KMS-11 (cell line): Measurements from ENCODE around the gene PITX1.

Source experiments
- H2AFZ ChIP-seq: fragments of 200-600 bp; sonication (generic); 2 replicates; pipeline ENCODE4 v1.6.1; 2016; ENCODE audit warnings: antibody characterized with exemption, mixed run types, low read depth
- H3K27ac ChIP-seq: fragments of 200-600 bp; sonication (generic); 2 replicates; pipeline ENCODE4 v1.6.1; 2016; ENCODE audit warnings: mild to moderate bottlenecking, mixed run types
- H3K27me3 ChIP-seq: fragments of 200-600 bp; sonication (generic); 2 replicates; pipeline ENCODE4 v1.6.1; 2017; ENCODE audit warnings: mild to moderate bottlenecking, low read depth, mixed run types, moderate library complexity; ENCODE audit not compliant: insufficient read depth
- H3K36me3 ChIP-seq: fragments of 200-600 bp; sonication (generic); 2 replicates; pipeline ENCODE4 v1.6.1; 2017; ENCODE audit warnings: mild to moderate bottlenecking, mixed run types; ENCODE audit not compliant: insufficient read depth
- H3K4me1 ChIP-seq: fragments of 200-600 bp; sonication (generic); 2 replicates; pipeline ENCODE4 v1.6.1; 2016; ENCODE audit warnings: mild to moderate bottlenecking, low read depth, mixed run types; ENCODE audit not compliant: poor library complexity, severe bottlenecking
- H3K4me2 ChIP-seq: fragments of 200-600 bp; sonication (generic); 2 replicates; pipeline ENCODE4 v1.7.0; 2016; ENCODE audit warnings: mild to moderate bottlenecking, mixed run types
- H3K4me3 ChIP-seq: fragments of 200-600 bp; sonication (generic); IDR thresholded peaks from 2 replicates; pipeline ENCODE4 v1.6.1; 2017; ENCODE audit warnings: low read depth, low read length, mixed read lengths; ENCODE audit not compliant: insufficient read depth
- H3K79me2 ChIP-seq: fragments of 200-600 bp; sonication (generic); 2 replicates; pipeline ENCODE4 v1.6.1; 2016; ENCODE audit warnings: low read depth, mixed run types; ENCODE audit not compliant: insufficient read depth
- H3K9ac ChIP-seq: fragments of 200-600 bp; sonication (generic); 2 replicates; pipeline ENCODE4 v1.6.1; 2016; ENCODE audit warnings: mild to moderate bottlenecking, mixed run types
- H4K20me1 ChIP-seq: fragments of 200-600 bp; sonication (generic); 2 replicates; pipeline ENCODE4 v1.6.1; 2016; ENCODE audit warnings: mild to moderate bottlenecking, mixed run types; ENCODE audit not compliant: insufficient read depth
- CTCF ChIP-seq: fragments of 200-600 bp; sonication (generic); conservative IDR thresholded peaks from 2 replicates; pipeline ENCODE4 v1.6.1; 2017; ENCODE audit warnings: low read depth, mild to moderate bottlenecking, antibody characterized with exemption, low read length, moderate library complexity, mixed read lengths

The PITX1 gene

GRCh38 chr5:135030123-135030955 is 3.7 kb downstream of the PITX1 start:
- TF ChIP-seq CTCF: no peak
- no peak overlapping the region for H3K9ac ChIP-seq
- H3K4me1 ChIP-seq: peaks cover 14% of the 10 kb centered on the region
- H4K20me1 ChIP-seq: no peaks in the 10 kb centered on the region
- H3K27ac ChIP-seq: no peak overlapping the region
- H2AFZ ChIP-seq: no peak overlapping the region
- H3K27me3 ChIP-seq: no peaks in the 10 kb centered on the region
- H3K36me3 ChIP-seq: no peaks in the 10 kb centered on the region
- H3K4me2 ChIP-seq: no peak overlapping the region
- peaks cover 40% of the 10 kb centered on the region for H3K79me2 ChIP-seq
- no peak overlapping the region for H3K4me3 ChIP-seq

- Histone ChIP-seq H2AFZ (no peak overlapping the region), H3K4me2 (no peak overlapping the region), H3K9ac (no peak overlapping the region), H3K4me1 (peaks cover 10% of the 10 kb centered on the region), H3K36me3 (no peaks in the 10 kb centered on the region), H4K20me1 (no peaks in the 10 kb centered on the region), H3K4me3 (no peak overlapping the region), H3K27me3 (no peaks in the 10 kb centered on the region), H3K27ac (no peak overlapping the region), H3K79me2 (peaks cover 40% of the 10 kb centered on the region)
- TF ChIP-seq CTCF: no peak
These were observed 4.4 kb downstream of the PITX1 start for GRCh38 chr5:135029477-135030122.

GRCh38 chr5:135028791-135029476 is 5.1 kb downstream of the PITX1 start:
- peaks cover 8% of the 10 kb centered on the region for H3K4me1 ChIP-seq
- no peak for TF ChIP-seq CTCF
- no peaks in the 10 kb centered on the region for H4K20me1 ChIP-seq
- H3K9ac ChIP-seq: no peak overlapping the region
- H3K4me3 ChIP-seq: no peak overlapping the region
- peaks cover 40% of the 10 kb centered on the region for H3K79me2 ChIP-seq
- no peak overlapping the region for H3K4me2 ChIP-seq
- no peak overlapping the region for H2AFZ ChIP-seq
- H3K27ac ChIP-seq: no peak overlapping the region
- H3K36me3 ChIP-seq: no peaks in the 10 kb centered on the region
- H3K27me3 ChIP-seq: no peaks in the 10 kb centered on the region

- Histone ChIP-seq H3K9ac (no peak overlapping the region), H3K36me3 (no peaks in the 10 kb centered on the region), H3K4me3 (no peak overlapping the region), H3K4me1 (peaks cover 8% of the 10 kb centered on the region), H3K27me3 (no peaks in the 10 kb centered on the region), H3K79me2 (peaks cover 34% of the 10 kb centered on the region), H3K4me2 (no peak overlapping the region), H3K27ac (no peak overlapping the region), H2AFZ (no peak overlapping the region), H4K20me1 (no peaks in the 10 kb centered on the region)
- no peak for TF ChIP-seq CTCF
These were observed 6.1 kb downstream of the PITX1 start for GRCh38 chr5:135027697-135028615.
